GM19328 (cell line): Measurements from ENCODE around the gene ACTRT3.
A peak's percentile ranks its signal among the peaks of the same experiment; 100 is the strongest.
"Not testable (repeated sequence)": the region's sequence is repeated elsewhere in the genome, so short reads cannot be mapped to it uniquely, and the experiment has no call there.

Experiments
- ATAC-seq: cut with Tn5 transposase; IDR thresholded peaks from one replicate; pipeline ENCODE4 v1.9.1; 2021; ENCODE audit warnings: mild to moderate bottlenecking, moderate library complexity; ENCODE audit not compliant: unreplicated experiment

Gene ACTRT3

DNA sequence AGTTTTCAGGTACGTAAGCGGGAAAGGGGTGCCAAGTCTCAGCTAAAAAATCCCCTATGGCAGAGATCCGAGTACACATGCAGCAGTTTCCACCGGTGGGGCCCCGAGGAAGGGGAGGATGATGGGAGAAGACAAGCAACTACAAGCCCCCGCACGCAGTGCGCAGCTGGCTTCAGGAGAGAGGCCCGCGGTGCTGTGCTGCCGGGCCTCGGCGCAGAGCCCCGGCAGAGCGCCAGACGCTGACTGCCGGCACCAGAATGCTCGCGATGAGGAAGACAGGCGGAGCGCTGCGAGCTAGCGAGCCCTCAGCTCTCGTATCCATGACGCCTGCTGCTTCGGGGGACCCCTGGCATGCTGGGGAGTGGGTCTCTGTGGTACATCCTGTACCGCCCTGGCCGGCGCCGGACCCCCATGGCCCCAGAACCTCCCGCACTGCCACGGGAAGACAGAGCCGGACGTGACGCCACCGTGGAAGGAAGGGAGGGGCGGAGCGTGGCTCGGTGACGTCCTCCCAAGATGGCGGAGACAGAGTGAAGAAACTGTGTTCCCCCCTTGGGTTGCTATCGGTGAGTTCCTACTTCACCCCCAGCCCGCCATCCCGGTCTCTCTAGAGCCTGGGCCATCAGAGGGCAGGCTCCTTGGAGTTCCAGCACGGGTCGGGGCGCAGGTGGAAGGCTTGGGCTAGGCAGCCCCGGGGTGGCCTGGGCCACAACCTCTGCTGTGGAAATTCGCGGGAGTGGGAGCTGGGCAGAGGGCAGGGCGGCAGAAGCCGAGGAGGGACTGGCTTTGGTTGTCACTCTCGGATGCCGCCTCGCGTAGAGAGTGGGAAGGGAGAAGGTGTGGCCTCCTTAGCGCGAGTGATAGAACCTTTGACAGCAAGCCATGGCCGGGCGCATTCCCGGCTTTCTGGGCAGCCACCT lies 3.8 kb upstream of the ACTRT3 start, which contains the start of gene MYNN:
Gene MYNN, plus strand, starts transcription at position 500 of the 920 bp plus-strand sequence. CDS start 900 bp downstream, outside the sequence.
- ATAC-seq = peak; percentile 81

DNA sequence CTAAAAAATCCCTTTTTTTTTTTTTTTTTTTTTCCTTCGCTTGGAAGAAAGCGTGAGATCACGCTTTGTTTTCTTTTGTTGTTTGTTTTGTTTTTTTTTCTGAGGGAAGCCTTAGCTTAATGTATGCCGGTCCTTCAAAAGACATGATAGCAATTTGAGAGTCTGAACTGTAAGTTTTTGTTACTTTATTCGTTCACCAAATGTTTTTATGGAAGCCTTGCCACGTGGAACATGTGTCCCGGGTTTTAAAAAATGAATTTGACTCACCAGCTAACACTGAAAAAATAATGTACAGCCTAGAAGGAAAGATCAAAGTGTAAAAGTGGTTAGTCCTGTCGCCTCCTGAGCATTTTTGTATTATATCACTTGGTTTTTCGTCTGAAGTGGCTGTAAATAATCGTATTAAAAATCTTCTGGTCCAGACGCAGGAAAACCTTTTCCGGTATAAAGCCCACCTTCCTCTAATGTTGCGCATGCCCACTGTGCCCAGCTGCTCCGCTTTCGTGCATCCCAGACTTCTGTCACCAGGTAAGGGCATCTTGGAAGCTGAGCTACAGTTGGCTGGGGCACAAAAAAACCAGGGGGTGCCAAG lies 3.0 kb upstream of the ACTRT3 start:
- peak; percentile 5 for ATAC-seq

DNA sequence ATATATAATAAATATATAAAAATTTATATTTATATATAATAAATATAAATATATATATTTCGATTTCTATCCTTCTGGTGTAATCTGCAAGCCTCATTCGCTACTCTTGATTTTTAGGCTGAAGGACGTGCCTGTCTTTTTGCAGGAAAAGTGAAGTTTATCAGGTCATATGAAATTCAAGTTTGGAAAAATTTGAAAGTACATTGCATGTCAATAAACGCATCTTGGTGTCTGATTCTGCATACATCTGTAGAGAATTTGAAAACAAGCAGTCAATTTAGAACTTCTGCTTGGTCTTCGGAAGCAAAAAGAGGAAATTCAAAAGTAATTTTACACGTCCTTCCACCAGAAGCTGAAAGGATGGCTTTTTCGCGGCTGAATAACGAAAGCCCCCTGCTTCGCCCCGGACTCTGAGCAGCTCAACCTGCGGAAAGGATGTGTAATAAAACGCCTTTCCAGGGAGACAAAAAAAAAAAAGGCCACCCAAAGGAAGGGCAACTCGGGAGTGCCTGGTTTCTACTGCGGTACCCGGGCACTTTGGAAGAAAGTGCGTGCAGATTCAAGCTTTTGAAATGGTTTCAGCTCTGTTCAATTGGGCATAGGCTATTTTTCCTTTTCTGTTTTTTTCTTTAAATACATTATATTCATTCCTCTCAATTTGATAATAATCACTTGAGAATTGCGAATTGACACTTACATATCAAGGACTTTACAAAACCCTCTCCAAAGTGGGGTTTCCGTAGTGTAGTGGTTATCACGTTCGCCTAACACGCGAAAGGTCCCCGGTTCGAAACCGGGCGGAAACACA lies 2.3 kb upstream of the ACTRT3 start:
- no peak for ATAC-seq

DNA sequence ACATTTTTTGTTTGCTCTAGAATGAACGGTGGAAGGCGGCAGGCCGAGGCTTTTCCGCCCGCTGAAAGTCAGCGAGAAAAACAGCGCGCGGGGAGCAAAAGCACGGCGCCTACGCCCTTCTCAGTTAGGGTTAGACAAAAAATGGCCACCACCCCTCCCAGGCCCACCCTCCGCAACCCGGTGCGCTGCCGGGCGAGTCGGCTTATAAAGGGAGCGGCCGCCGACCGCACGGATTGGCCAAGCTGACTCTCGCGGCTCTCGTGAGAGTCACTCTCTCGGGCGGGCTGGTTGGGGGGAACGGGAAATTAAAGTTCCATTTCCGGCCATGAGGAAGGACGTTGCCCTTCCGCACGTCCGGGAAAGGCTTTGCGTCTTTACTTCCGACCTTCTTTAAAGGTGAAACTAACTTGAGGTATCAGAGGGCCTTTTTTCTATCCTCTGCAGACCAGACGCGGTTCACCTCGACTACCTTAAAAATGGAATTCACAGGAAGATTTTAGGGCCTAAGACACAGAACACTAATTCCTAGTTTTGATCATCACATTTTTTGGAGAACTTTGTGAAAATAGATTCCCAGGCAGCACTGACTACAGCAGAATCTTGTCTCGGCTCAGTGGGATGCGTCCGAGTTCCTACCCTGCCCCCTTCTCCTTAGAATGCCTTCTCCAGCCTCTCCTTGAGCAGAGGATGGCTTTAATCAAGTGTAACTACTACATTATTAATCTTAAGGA lies 4.3 kb downstream of the ACTRT3 start, which contains the start of gene TERC:
Gene TERC, minus strand, starts transcription at position 179 of the 731 bp plus-strand sequence.
- peak; percentile 68 for ATAC-seq

DNA sequence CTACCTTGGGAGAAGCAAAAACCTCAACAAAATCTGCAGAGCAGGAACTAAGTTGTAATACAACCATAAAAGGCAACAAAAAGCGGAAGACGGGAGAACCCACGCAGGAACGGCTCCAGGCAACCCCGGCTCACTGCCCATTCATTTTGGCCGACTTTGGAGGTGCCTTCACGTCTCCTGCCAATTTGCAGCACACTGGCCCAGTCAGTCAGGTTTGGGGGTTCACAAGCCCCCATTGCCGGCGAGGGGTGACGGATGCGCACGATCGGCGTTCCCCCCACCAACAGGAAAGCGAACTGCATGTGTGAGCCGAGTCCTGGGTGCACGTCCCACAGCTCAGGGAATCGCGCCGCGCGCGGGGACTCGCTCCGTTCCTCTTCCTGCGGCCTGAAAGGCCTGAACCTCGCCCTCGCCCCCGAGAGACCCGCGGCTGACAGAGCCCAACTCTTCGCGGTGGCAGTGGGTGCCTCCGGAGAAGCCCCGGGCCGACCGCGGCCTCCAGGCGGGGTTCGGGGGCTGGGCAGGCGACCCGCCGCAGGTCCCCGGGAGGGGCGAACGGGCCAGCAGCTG lies 5.0 kb downstream of the ACTRT3 start:
- peak; percentile 39 for ATAC-seq

DNA sequence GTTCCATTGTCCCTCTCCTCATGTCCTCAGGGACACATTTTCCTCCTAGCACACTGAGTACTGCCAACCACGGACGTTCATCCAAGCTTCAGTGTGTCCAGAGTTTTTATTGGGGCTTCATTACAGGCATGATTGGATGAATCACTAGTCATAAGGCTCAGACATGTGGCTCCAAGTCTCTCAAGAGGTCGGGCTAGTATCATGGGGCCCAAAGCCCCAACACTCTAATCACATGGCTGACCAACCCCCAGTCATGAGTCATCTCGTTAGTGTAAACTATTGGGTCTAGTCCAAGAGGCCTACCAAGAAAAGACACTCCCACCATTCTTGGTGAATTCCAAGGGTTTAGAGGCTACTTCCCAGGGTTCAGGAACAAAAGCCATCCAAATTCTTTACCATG lies 8.9 kb downstream of the ACTRT3 start:
- no peak for ATAC-seq

DNA sequence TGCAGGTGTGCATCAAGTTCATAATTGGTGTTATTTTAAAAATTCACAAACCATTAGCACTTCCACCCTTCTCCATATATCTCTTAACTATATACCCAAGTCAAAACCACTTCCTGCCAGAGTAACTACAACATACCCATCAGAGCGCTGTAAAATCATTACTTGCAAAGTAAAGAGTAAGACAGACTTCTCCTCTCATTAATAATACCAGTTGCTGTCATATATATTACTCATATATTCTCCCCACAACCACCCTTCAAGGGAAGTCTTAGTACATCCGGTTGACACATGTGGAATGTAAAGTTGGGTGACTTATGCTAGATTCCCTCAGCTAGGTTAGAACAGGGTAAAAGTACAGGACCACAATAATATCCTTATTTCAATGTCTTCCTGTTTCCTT lies 10.1 kb downstream of the ACTRT3 start:
- ATAC-seq = peak; percentile 42

DNA sequence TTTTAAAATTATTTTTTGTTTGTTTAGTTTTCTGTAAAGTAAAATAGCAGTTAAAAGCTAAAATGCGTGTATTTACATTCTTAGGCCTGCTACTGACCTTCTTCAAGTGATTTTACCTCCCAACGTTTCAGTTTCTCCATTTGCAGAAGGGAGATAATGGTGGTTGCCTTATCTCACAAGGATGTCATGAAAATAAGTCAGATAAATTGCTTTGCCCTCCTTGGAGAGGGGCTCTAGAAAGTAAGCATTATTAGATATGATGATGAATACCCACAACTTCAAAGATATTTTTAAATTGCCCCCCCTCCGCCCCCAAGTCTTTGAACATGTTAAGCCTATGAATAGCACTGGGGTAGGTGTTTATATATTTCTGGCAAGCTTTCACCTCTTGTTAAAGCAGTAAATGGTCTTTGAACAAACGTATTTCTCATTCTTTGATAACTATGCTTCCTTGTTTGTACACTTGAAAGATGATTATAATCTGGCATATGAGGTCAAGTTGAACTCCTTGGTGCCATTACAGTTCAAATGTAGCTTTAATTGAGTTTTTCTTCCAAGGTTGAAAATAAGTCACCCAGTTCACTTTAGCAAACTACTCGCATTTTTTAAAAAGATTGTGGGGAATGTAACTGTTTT lies 10.9 kb downstream of the ACTRT3 start:
- no peak for ATAC-seq

DNA sequence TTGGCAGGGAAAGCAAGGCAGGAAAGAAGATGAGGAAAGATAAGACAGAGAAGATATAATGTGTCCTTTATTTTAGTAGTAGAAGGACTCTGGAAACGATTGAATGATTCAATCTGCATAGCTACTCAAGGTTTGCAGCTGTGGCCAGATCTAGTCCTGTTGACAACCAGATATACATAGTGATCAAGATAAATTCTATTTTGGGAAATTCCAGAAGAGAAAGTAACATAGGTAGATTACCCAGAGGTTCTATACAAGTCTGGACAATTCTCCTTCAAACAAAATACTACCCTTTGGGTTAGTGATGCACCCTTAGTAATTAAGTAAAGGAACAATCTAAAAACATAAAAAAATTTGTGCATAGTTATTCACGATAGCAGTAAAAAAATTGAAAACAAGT lies 13.9 kb downstream of the ACTRT3 start:
- ATAC-seq = no peak

DNA sequence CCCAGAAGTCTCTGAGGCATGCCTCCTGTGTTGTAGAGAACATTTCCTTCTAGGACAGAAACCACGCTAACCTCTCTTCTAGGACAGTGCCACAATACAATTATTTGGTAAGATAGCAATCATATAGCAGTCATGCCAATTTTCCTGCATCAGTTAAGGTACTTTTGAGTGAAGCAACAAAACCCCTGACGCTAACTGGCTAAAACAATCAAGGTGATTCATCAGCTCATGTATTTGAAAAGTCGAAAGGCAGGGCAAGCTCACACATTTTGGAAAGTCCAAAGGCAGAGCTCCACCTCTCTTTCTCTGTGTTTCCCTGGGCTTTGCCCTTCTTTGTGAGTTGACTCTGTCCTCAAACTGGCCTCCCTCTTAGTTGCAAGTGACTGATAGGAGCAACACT lies 14.7 kb downstream of the ACTRT3 start:
- ATAC-seq = no peak

DNA sequence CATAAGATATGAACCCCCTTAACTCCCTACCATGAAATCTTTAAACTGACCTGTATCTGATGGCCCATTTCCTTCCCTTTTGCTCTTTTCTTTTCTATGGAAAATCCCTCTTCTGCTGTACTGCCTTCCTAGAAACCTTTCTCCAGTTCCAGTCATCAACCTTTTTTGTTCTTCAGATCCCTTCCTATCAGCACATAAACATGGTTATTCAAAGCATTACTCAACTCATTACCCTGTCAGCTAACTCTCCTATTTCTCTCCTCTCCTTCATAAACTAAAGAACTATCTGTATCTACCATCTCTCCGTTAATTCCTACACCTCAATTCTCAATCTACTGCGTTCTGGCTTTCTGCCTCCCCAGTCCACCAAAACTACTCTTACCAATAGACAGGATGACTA lies 17.5 kb downstream of the ACTRT3 start:
- no peak for ATAC-seq

DNA sequence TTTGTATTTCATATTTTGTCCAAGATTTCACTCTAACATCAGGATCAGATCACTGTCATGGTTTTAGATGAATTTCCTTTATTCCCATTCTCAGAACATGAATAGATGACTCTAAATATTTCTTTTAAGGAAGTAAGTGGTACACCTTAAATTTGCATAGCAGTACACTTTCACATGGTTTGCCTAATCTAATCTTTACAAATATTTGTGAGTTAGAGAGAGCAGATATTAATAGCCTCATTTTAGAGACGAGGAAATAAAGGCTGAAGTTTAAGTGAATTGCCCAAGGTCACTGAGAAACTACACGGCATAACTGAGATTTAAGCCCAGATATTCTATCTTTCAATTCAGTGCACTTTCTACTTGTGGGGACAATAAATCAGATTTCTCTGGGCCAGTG lies 18.7 kb downstream of the ACTRT3 start:
- ATAC-seq = no peak

DNA sequence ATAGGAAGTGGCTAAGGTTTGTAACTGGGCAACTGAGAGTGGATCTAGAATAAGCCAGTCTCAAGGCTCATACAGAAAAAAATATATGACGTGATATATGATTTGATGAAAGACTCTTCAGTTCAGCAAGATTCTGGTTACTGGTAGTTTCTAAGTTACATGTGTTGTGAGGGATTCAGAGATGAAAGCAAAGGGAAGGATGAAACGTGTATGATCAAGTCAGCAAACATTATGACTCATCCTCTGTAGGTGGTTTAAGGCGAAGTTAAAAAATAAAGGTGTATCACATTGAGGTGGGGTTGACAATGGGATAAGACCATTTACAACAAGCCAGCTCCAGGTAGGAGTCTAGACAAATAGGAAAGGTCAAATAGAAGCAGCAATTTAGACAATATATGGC lies 20.7 kb downstream of the ACTRT3 start:
- no peak for ATAC-seq

DNA sequence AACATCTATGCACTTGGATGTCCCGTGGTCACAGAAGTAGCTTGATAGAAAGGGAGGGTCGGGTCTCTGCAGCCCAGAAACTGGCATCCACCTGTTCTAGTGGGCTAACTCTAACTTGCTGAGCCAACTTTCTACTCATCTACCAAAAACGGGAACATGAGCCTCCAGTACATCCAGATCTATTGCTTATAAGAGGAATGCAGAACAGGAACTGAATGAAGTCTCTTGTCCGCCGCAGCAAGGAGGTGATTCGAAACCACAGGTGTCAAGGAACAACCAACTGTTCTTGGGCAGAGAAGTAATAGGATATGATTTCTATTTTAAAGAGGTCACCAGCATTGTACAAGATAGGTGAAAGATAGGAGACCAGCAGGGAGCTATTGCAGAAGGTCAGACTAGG lies 22.4 kb downstream of the ACTRT3 start:
- ATAC-seq = no peak

DNA sequence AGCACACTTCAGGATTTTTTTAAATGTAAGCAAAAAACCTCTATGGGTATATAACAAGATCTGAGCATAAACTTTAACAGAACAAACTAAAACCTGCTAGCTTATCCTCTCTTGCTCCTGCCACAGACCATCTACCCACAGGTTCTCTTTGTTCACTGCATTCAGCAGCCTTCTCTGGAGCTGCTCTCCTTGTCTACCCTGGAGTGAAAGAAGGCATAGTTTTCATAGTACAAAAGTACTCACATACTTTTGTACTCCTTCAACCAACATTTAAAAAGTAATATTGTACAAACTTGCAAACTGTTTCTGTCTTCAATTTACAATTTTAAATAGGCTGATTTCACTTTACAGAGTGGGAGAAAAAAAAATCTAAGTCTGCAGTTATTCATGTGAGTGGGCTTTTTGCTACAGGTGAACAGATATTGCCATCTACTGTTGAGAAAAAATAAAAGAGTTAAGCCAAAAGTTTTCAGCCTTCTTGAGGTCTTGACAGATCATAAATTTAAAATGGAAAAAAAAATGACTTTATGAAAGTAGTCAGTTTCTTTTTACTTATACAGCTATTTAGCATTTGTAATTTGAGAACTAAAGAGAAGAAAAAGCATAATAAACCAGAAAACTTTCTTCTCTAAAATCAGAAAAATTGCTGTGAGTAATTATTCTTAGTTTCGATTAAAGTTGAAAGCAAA lies 24.9 kb downstream of the ACTRT3 start:
- no peak for ATAC-seq

DNA sequence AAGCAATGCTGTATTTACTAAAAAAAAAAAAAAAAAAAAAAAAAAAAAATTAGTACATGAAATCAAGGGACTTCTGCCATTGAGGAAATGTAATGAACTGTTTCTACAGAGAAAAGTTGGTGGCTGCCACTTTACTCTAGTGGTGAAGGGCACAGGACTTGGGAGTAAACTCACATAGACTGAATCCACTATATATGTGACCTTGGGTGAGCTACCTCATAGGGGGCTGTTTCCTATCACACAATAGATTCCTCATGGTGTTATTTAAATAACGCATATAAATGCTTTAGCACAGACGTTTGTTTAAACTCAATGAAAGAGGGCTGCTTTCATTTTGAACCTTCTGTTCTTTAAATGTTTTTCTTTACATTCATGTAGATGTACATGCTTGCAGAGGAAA lies 30.3 kb downstream of the ACTRT3 start:
- ATAC-seq = no peak

DNA sequence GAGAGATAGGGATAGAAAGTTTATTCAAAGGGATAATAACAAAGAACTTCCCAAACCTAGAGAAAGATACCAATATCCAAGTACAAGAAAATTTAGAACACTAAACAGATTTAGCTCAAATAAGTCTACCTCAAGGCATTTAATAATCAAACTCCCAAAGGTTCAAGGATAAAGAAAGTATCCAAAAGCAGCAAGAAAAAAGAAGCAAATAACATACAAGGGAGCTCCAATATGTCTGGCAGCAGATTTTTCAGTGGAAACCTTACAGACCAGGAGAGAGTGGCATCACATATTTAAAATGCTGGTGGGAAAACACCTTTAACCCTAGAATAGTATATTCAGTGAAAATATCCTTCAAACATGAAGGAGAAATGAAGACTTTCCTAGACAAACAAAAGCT lies 37.5 kb downstream of the ACTRT3 start:
- ATAC-seq = not testable (repeated sequence)

DNA sequence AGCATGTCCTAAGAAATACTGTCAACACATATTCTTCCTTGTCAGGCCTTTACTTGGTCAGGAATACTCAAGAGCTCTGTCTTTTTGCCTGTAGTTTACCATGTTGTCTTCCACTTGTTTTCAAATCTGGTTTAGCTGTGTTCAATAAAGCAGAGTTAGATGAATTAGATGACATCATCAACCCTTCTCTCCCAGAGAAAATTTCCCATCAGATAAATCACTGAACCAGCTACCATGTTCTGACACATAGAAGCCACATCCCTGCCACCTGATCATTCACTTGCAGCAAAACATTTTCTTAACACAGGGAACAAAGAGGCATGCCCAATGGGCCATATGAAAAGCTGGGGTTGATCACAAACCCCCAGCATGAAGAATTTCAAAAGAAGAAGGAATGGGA lies 46.6 kb downstream of the ACTRT3 start:
- ATAC-seq = no peak

DNA sequence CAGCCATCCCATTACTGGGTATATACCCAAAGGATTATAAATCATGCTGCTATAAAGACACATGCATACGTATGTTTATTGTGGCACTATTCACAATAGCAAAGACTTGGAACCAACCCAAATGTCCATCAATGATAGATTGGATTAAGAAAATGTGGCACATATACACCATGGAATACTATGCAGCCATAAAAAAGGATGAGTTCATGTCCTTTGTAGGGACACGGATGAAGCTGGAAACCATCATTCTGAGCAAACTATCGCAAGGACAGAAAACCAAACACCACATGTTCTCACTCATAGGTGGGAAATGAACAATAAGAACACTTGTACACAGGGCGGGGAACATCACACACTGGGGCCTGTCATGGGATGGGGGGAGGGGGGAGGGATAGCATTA lies 50.9 kb downstream of the ACTRT3 start:
- not testable (repeated sequence) for ATAC-seq
